Memory B cell (primary cell): ENCODE data around the gene NHEJ1.

Experiments used
- ATAC-seq: fragments of 150-1000 bp; cut with Tn5 transposase; 2 replicates; pipeline ENCODE4 v1.10.0; 2021; ENCODE audit warnings: low read depth, mild to moderate bottlenecking, moderate library complexity
- DNase-seq, 2 donors: peaks; one replicate each; pipeline ENCODE4 v3.0.0; 2022; ENCODE audit warnings: low spot score in 2 of 2
- H3K27ac Mint-ChIP-seq: one replicate; pipeline ENCODE4 v1.8.0; 2022; ENCODE audit warnings: mild to moderate bottlenecking, moderate library complexity, mixed read lengths
- H3K27me3 Mint-ChIP-seq: one replicate; pipeline ENCODE4 v1.8.0; 2022; ENCODE audit warnings: mixed read lengths
- H3K36me3 Mint-ChIP-seq: one replicate; pipeline ENCODE4 v1.8.0; 2022; ENCODE audit warnings: mild to moderate bottlenecking, mixed read lengths
- H3K4me1 Mint-ChIP-seq: one replicate; pipeline ENCODE4 v1.8.0; 2022; ENCODE audit warnings: mixed read lengths
- H3K4me3 Mint-ChIP-seq: one replicate; pipeline ENCODE4 v1.8.0; 2022; ENCODE audit warnings: mild to moderate bottlenecking, moderate library complexity, mixed read lengths
- H3K9me3 Mint-ChIP-seq: one replicate; pipeline ENCODE4 v1.8.0; 2022; ENCODE audit warnings: mixed read lengths

Gene NHEJ1

GRCh38 chr2:219161097-219161496 is 482 bp upstream of the NHEJ1 start:
- H3K27ac Mint-ChIP-seq, result peak overlapping the region; percentile 86
- H3K4me3 Mint-ChIP-seq, result peak overlapping the region; percentile 94
- ATAC-seq (no peak), DNase-seq (no peak)
- peaks cover 19% of the 10 kb centered on the region for H3K4me1 Mint-ChIP-seq
- H3K9me3 Mint-ChIP-seq, result no peaks in the 10 kb centered on the region
- H3K36me3 Mint-ChIP-seq, result peaks cover 15% of the 10 kb centered on the region
- H3K27me3 Mint-ChIP-seq, result no peaks in the 10 kb centered on the region

DNA sequence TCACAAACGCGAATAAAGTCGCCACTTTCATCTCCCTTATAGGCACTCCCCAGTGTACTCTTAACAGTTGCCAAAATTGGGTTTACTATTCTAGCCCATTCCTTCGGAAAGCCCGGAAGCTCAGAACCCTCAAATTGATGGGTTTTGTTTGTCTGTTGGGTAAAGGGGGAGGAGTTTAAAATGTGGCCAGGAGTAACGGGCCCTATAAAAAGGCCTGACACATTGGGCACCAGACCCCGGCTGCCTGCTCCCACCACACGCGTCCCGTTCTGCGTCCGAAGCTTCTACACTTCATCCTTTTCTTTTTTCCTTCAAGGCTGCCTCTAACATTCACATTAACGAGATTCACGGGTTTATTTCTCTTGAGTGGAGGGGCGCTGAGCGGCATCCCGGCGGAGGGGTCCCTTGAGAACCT is 837 bp downstream of the NHEJ1 start:
- DNase-seq (no peak), ATAC-seq (no peak)
- H3K27ac Mint-ChIP-seq, result peak overlapping the region; percentile 86
- peaks cover 19% of the 10 kb centered on the region for H3K4me1 Mint-ChIP-seq
- H3K4me3 Mint-ChIP-seq, result peak overlapping the region; percentile 94
- no peaks in the 10 kb centered on the region for H3K9me3 Mint-ChIP-seq
- peaks cover 15% of the 10 kb centered on the region for H3K36me3 Mint-ChIP-seq
- no peaks in the 10 kb centered on the region for H3K27me3 Mint-ChIP-seq

GRCh38 chr2:219158586-219158985 is 2.0 kb downstream of the NHEJ1 start:
- Mint-ChIP-seq H3K27ac (no peak overlapping the region), H3K9me3 (no peaks in the 10 kb centered on the region), H3K4me1 (peaks cover 19% of the 10 kb centered on the region), H3K27me3 (no peaks in the 10 kb centered on the region), H3K36me3 (peaks cover 15% of the 10 kb centered on the region), H3K4me3 (no peak overlapping the region)
- no peak for DNase-seq
- no peak for ATAC-seq

DNA sequence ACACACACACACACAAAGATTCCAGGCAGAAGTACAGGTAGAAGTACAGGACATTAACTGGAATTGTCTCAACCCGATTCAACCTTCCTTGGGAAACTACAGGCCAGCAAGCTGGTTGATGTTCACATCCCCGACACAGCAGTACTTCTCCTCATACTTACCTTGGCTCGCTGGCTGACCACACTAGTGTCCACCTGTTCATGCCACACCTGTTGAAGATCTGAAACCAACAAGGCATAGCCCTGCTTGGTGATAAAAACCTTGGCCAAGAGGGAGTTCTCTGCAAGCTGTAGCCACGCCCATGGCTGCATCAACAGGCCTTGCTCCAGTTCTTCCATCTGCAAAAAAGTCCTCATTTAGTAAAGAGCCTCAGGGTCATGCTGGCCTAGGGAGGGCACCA is 2.6 kb downstream of the NHEJ1 start:
- H3K4me3 Mint-ChIP-seq, result no peak overlapping the region
- ATAC-seq, result no peak
- peaks cover 19% of the 10 kb centered on the region for H3K4me1 Mint-ChIP-seq
- H3K27ac Mint-ChIP-seq, result no peak overlapping the region
- DNase-seq, result no peak
- H3K9me3 Mint-ChIP-seq, result no peaks in the 10 kb centered on the region
- no peaks in the 10 kb centered on the region for H3K27me3 Mint-ChIP-seq
- peaks cover 17% of the 10 kb centered on the region for H3K36me3 Mint-ChIP-seq

DNA sequence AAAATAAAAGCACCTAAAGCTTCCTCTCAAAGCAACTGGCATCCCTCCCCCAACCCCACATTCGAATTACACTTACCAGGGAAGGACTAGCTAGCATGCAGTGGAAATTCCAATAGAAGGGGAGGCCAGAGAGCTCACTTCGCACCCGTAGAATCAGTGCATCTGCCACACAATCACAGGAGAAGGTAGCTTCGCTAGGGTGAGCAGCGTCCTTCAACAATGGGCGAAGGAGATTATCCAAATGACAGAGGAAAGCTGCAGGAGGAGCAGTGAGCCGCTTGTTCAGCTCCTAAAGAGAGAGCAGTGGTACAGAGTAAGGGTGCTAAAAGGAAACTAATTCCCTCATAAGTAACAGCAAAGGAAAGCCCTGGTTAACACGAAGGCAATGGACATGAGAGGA is 3.2 kb downstream of the NHEJ1 start:
- no peak overlapping the region for H3K4me3 Mint-ChIP-seq
- H3K27ac Mint-ChIP-seq, result no peak overlapping the region
- ATAC-seq (no peak), DNase-seq (no peak)
- peaks cover 19% of the 10 kb centered on the region for H3K4me1 Mint-ChIP-seq
- peaks cover 17% of the 10 kb centered on the region for H3K36me3 Mint-ChIP-seq
- H3K27me3 Mint-ChIP-seq, result no peaks in the 10 kb centered on the region
- H3K9me3 Mint-ChIP-seq, result no peaks in the 10 kb centered on the region

GRCh38 chr2:219155054-219155644 is 5.5 kb downstream of the NHEJ1 start:
- DNase-seq, result peak; percentile 30 to 55
- Mint-ChIP-seq H3K9me3 (no peaks in the 10 kb centered on the region), H3K4me3 (no peak overlapping the region), H3K36me3 (peaks cover 22% of the 10 kb centered on the region), H3K4me1 (peaks cover 9% of the 10 kb centered on the region), H3K27me3 (no peaks in the 10 kb centered on the region), H3K27ac (no peak overlapping the region)
- ATAC-seq, result no peak

DNA sequence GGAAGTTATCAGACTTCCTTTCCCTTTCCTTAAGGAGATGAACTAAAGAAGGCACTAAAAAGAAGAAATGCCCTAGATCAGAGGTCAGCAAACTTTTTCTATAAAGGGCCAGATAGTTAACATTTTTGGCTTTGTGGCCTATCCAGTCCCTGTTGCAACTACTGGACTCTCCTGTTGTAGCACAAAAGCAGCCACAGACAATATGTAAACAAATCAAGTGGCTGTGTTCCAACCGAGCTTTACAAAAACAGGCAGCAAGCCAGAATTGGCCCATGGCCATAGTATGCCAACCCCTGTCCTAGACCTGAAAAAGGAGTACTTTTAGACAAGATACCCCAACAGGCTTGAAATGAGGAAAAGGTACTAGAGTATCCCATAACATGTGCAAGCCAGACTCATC is 10.9 kb downstream of the NHEJ1 start:
- peaks cover 26% of the 10 kb centered on the region for H3K36me3 Mint-ChIP-seq
- no peak for DNase-seq

DNA sequence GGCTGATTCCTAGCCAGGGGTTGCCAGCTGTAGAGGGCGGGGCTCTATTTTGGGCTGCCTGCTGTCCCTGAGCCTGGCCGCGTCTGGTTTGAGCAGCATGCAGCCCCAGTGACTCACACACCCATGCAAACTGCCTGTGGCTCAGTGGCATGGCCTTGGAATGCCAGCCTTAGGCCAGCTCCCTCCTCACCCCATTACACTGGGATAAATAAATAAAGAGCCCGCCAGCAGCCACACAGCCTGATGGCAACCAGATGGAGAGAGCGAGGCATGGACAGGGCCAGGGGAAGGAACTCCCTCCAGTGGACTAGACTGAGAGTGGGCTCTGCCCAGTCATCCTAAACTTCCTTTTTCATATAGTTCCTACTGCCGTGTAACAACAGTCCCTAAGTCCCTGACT is 18.3 kb downstream of the NHEJ1 start:
- Mint-ChIP-seq H3K9me3 (no peaks in the 10 kb centered on the region), H3K4me1 (peaks cover 4% of the 10 kb centered on the region), H3K27ac (no peak overlapping the region), H3K4me3 (no peak overlapping the region), H3K36me3 (peaks cover 57% of the 10 kb centered on the region), H3K27me3 (no peaks in the 10 kb centered on the region)
- ATAC-seq (no peak), DNase-seq (no peak)

More for the DNA sequence above, 10.9 kb downstream of the NHEJ1 start:
- Mint-ChIP-seq H3K27ac (no peak overlapping the region), H3K27me3 (no peaks in the 10 kb centered on the region), H3K4me1 (no peaks in the 10 kb centered on the region), H3K9me3 (no peaks in the 10 kb centered on the region), H3K4me3 (no peak overlapping the region)
- no peak for ATAC-seq

DNA sequence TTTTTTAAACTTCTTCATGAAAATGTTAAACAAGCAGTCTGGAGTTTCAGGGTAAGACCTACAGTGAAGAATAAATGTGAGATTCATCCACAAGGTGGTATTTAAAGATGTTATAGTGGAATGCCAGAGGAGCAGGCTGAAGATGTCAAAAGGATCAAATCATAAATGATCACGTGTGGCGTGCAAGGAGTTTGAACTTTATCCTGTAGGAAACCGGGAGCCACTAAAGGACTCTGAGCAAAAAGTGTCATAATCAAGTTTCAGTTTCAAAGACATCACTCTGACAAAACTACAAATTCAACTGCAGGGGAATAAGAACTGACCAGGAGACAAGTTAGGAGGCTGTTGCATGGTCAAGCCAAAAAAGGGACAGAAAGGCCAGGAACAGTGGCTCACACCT is 19.9 kb downstream of the NHEJ1 start:
- H3K36me3 Mint-ChIP-seq, result peaks cover 48% of the 10 kb centered on the region
- ATAC-seq (no peak), DNase-seq (no peak)
- H3K27ac Mint-ChIP-seq, result no peak overlapping the region
- no peaks in the 10 kb centered on the region for H3K9me3 Mint-ChIP-seq
- H3K4me3 Mint-ChIP-seq, result no peak overlapping the region
- peaks cover 4% of the 10 kb centered on the region for H3K4me1 Mint-ChIP-seq
- H3K27me3 Mint-ChIP-seq, result no peaks in the 10 kb centered on the region

DNA sequence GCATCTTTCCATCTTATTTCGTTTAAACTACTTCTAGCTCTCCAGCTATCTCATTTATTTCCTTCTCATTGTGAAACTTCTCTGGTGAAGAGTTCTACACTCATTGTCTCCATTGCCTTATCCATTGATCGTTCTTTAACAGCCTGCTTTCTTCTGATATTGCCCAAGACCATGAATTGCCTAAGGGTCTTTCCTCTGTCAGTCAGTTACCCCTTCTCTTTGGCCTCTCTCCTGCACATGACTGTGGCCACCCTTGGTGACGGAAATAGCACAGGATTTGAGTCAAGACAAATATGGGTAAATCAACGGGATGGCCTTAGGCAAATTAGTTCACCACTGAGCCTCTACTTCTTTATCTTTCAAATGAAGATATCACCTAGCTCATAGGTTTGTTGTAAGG is 26.6 kb downstream of the NHEJ1 start:
- H3K4me1 Mint-ChIP-seq, result peaks cover 7% of the 10 kb centered on the region
- H3K4me3 Mint-ChIP-seq, result no peak overlapping the region
- no peaks in the 10 kb centered on the region for H3K9me3 Mint-ChIP-seq
- H3K27me3 Mint-ChIP-seq, result no peaks in the 10 kb centered on the region
- ATAC-seq, result no peak
- H3K27ac Mint-ChIP-seq, result no peak overlapping the region
- DNase-seq, result no peak
- H3K36me3 Mint-ChIP-seq, result peaks cover 22% of the 10 kb centered on the region

GRCh38 chr2:219131744-219132143 is 28.9 kb downstream of the NHEJ1 start:
- H3K9me3 Mint-ChIP-seq, result no peaks in the 10 kb centered on the region
- peaks cover 14% of the 10 kb centered on the region for H3K36me3 Mint-ChIP-seq
- no peak overlapping the region for H3K4me3 Mint-ChIP-seq
- H3K27ac Mint-ChIP-seq, result no peak overlapping the region
- peaks cover 10% of the 10 kb centered on the region for H3K4me1 Mint-ChIP-seq
- no peak for DNase-seq
- no peak for ATAC-seq
- H3K27me3 Mint-ChIP-seq, result no peaks in the 10 kb centered on the region

GRCh38 chr2:219131327-219131726 is 29.3 kb downstream of the NHEJ1 start:
- ATAC-seq (no peak), DNase-seq (no peak)
- H3K36me3 Mint-ChIP-seq, result peaks cover 18% of the 10 kb centered on the region
- H3K27ac Mint-ChIP-seq, result no peak overlapping the region
- H3K9me3 Mint-ChIP-seq, result no peaks in the 10 kb centered on the region
- peaks cover 10% of the 10 kb centered on the region for H3K4me1 Mint-ChIP-seq
- H3K4me3 Mint-ChIP-seq, result no peak overlapping the region
- H3K27me3 Mint-ChIP-seq, result no peaks in the 10 kb centered on the region

DNA sequence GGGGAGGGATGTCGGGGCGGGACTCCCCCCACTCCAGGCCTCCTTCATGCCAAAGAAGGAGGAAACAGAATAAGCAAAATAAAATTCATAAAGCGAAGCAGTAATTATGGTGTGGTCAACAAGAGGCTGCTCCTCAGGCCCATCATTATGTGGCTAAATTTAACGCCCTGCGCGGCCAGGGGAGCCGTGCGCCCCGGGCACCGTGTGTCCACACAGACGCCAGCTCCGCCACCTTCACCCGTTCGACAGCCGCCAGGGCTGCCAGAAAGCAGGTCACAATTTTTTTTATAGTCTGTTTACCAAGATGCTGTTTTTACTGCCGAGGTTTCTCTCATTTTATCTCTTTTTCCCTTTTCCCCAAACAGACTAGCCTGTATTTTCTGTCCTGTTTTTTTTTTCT is 31.0 kb downstream of the NHEJ1 start:
- Mint-ChIP-seq H3K27ac (no peak overlapping the region), H3K4me3 (no peak overlapping the region), H3K27me3 (no peaks in the 10 kb centered on the region), H3K36me3 (peaks cover 18% of the 10 kb centered on the region), H3K4me1 (peaks cover 10% of the 10 kb centered on the region), H3K9me3 (no peaks in the 10 kb centered on the region)
- ATAC-seq (no peak), DNase-seq (no peak)

DNA sequence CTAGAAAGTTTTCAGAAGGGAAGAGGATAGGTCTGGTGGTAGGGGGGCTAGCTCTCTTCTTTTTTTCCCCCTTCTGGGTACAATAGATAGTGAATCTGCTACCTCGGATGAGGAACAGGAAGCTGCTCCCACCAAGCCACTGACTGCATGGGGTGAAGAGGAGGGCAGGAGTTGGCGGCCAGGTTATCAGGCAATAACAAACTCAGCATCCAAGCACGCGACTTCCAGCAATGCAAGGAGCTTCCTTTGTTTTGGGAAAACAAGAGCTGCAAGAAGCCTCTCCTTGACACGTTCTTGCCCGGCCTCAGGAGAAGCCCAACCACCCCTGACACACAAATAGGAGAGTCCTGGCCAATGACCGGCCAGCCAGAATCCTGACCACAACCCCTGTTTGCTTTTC is 32.2 kb downstream of the NHEJ1 start:
- DNase-seq, result no peak
- no peaks in the 10 kb centered on the region for H3K9me3 Mint-ChIP-seq
- H3K4me3 Mint-ChIP-seq, result no peak overlapping the region
- H3K27ac Mint-ChIP-seq, result no peak overlapping the region
- H3K36me3 Mint-ChIP-seq, result peaks cover 18% of the 10 kb centered on the region
- ATAC-seq, result no peak
- H3K4me1 Mint-ChIP-seq, result peaks cover 6% of the 10 kb centered on the region
- H3K27me3 Mint-ChIP-seq, result no peaks in the 10 kb centered on the region

GRCh38 chr2:219127037-219127635 is 33.5 kb downstream of the NHEJ1 start:
- ATAC-seq (no peak), DNase-seq (no peak)
- Mint-ChIP-seq H3K27ac (no peak overlapping the region), H3K4me3 (no peak overlapping the region), H3K27me3 (no peaks in the 10 kb centered on the region), H3K36me3 (peaks cover 14% of the 10 kb centered on the region), H3K9me3 (no peaks in the 10 kb centered on the region), H3K4me1 (peaks cover 6% of the 10 kb centered on the region)
